Activated naive CD4-positive, alpha-beta T cell treated with Interleukin-2 at 50 U/mL for 16 hours (primary cell): ENCODE measurements around the gene PPP4R1.
"Not testable (repeated sequence)": the region's sequence is repeated elsewhere in the genome, so short reads cannot be mapped to it uniquely, and the experiment has no call there.

ENCODE experiments used
- DNase-seq: peaks from one replicate; pipeline ENCODE4 v3.0.0-alpha.2; 2020

PPP4R1 gene

GRCh38 chr18:9627642-9628041 lies 13.3 kb upstream of the PPP4R1 start:
- no peak for DNase-seq

DNA sequence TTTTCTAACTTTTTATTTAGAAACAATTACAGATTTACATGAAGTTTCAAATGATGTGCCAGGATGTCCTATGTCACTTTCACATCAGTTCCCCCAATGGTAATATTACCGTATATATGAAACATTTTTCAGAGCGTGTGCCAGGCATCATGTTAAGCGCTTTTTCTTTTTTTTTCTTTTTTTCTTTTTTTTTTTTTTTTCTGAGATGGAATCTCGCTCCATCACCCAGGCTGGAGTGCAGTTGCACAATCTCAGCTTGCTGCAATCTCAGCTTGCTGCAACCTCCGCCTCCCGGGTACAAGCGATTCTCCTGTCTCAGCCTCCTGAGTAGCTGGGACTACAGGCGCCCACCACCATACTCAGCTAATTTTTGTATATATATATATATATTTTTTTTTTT lies 5.6 kb upstream of the PPP4R1 start:
- DNase-seq = no peak

DNA sequence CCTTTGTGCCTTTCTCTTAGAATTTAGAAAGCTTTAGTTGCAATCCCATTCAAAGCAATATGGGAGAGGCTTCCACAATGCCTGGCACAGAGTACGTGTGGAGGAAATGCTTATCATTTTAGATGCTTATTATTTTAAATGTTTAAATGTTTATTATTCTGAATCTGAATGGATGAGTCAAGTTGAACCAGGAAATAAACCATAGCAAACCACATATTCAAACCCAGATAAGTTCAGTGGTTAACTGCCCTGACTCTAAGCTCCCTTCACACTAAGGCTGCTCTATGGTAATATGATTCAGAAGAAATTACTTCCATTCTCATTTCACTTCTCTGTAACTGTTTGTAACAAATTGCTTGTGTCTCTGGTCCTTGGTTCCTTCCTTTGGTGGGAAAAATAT lies 5.2 kb upstream of the PPP4R1 start:
- DNase-seq = no peak

- DNase-seq = no peak
These were observed 4.7 kb upstream of the PPP4R1 start for GRCh38 chr18:9619056-9619455.

DNA sequence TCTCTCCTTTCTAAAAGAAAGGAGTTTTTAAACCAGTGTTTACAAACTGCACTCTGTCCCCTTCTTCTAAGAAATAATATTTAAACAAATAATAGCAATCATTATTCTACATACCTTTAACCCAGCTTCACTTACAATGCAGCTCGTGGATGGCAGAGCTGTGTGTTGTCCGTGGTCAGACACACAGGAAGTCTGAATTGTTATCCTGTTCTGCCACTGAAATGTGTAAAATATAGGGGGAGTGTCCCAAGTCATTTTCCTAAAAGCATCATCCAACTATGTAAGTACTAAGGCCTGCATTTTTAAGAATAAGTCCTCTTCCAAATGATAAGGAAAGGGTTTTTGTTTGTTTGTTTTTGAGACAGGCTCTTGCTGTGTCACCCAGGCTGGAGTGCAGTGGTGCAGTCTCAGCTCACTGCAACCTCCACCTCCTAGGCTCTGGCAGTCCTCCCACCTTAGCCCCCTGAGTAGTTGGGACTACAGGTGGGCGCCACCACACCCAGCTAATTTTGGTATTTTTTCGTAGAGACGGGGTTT lies 2.7 kb upstream of the PPP4R1 start:
- DNase-seq = no peak

GRCh38 chr18:9616049-9616448 lies 1.7 kb upstream of the PPP4R1 start:
- DNase-seq = no peak

GRCh38 chr18:9615280-9615797 lies 980 bp upstream of the PPP4R1 start:
- no peak for DNase-seq

DNA sequence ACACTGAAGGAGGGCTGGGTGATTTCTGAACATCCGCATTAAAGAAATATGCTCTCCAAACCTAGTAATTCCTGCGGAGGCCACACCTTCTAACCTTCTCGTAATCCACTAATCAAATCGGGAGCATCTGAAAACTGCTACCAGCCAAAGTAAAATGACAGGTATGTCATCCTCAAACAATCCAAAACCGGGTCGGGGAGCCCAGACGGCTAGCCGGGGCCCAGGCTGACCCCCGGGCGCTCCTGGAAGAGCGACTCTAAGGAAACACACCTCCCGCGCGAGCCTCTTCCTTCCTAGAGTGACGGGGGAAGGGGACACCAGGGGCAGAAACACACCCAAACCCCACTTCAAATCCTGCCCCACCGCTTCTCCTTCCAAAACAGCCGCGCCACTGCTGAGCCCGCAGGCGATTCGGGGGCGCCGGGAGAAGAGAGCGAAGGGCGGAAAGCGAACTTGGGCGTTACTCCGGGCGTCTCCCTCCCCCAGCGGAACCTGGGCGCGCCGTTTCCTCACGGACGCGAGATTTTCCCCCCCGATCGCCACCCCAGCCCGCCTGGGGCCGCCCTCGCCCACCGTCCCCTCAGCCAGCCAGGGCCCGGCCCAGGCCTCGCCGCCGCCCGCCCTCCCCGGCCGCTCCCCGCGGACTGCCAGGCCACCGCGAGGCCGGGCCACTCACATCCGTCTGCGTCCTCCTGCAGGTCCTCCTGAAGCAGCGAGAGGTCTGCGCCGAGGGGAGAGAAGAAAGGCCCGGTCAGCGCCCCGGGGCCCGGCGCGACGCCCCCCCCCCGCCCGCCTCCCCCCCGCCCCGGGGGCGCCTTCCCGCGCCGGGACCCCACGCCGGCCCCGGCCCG lies 584 bp downstream of the PPP4R1 start:
- DNase-seq = peak; percentile 49

GRCh38 chr18:9612977-9613376 lies 1.4 kb downstream of the PPP4R1 start:
- no peak for DNase-seq

DNA sequence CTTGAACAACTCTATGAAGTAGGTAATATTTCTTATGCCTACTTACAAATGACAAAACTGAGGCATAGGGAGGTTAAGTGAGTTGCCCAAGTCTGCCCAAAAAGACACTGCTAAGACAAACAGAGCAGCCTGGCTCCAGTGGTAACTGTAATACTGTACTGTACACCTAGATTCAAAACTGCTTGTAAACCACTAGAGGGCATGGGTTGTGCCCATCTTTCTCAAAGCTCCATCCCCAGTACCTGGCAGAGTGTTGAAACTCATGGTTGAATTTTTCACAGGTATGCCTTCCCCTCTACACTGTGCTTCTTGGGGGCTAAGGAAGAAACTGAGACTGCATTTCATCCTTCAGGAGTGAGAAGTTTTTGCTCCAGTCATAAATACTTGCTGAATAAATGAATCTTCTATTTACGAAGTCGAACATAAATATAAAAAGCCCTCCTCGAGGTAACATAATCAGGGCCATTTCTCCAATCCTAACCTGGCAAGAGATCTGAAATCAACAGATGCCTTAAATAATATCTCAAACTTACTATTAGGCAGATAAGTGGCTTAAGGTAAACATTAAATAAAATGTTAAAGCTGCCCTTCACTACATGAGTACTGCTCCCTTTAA lies 2.0 kb downstream of the PPP4R1 start:
- DNase-seq = peak; percentile 33

DNA sequence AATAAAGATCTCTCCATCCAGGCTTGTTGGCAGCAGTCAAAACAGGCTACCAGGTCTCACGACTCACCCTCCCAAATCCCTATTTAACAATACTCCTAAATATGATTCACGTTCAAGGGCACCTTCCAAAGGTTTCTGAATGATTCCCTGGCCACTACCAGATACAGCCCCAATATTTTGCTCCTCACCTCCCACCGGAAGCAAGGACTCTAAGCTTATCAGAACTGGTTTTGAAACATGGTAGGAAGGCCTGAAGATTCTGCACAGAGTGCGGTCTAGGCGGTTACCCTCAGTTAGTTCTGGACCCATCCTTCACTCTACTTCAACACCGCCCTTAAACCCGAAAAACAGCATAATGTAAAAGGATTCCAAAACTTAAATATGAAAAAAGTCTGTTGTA lies 5.2 kb downstream of the PPP4R1 start:
- no peak for DNase-seq

- no peak for DNase-seq
These were observed 5.6 kb downstream of the PPP4R1 start for GRCh38 chr18:9608728-9609127.

DNA sequence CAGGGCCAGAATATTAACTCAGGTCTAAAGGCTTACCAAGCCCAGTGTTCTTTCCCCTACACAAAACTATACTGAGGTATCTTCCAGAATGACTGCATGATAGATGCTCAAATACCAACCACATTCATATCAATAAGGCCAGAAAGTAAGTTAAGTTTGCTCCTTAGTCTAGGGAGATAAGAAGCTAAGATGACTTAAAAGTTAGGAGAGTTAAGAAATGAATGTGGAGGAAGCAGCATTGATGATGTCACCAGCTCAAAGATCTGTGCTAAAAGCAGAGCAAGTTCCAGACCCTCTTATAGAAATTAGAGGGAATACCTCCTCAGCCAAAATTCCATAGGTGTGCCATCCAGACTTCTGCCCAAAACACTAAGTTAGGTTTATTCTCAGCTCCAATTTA lies 6.1 kb downstream of the PPP4R1 start:
- DNase-seq = no peak

DNA sequence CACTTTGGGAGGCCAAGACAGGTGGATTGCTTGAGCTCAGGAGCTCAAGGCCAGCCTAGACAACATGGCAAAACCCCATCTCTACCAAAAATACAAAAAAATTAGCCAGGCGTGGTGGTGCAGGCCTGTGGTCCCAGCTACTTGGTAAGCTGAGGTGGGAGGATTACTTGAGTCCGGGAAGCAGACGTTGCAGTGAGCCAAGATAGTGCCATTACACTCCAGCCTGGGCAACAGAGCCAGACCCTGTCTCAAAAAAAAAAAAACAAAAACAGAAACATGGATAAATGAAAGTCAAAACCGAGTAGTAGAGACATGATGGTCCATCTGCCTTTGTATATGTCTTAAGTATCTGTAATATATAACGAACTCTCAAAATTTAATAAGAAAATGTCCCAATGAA lies 7.2 kb downstream of the PPP4R1 start:
- DNase-seq = not testable (repeated sequence)

GRCh38 chr18:9606039-9606438 lies 8.3 kb downstream of the PPP4R1 start:
- DNase-seq = no peak

- no peak for DNase-seq
These were observed 10.0 kb downstream of the PPP4R1 start for GRCh38 chr18:9604348-9604747.

DNA sequence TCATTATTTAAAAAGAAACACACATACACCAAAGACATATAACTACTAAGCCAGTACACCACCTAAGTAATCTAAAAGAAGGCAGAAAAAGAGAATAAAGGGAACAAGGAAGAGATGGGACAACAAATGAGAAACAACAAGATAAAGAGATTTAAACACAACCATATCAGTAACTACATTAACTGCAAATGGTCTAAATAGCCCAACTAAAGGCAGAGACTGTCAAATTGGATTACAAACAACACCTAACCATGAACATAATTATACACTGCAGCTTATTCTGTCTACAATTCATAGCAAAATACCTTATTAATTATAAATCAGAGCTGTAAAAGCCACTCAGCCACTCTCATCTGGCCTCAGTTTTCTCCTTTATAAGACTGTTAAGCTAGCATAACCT lies 15.0 kb downstream of the PPP4R1 start:
- DNase-seq = no peak

- DNase-seq = no peak
These were observed 16.8 kb downstream of the PPP4R1 start for GRCh38 chr18:9597609-9598008.

DNA sequence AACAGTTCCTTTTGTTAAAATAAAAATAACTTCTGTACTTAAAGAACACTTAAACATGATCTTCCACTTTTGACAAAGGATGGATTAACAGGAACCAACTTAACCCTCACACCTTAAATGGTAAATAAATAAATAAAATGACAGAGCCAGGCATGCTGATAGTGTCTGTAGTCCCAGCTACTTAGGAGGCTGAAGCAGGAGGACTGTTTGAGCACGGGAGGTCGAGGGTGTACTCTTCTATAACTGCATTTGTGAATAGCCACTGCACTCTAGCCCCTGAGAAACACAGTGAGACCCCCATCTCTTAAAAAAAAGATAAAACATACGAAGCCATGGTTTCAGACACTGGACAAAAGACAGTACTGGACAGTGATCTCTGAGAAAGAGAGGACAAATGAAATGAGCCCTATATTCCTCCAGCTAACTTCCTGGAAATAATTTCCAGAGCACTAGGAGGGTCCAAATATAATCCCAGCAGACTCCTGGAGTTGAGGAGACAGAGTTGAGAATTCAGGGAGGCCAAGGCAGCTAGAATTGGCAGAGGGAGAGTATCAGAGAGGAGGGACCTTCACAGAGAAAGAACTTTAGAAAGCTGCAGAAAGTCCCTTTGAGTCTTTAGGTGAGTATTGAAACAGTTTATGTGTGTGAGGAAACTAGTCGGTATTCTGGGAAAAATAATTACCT lies 17.4 kb downstream of the PPP4R1 start:
- DNase-seq = no peak

DNA sequence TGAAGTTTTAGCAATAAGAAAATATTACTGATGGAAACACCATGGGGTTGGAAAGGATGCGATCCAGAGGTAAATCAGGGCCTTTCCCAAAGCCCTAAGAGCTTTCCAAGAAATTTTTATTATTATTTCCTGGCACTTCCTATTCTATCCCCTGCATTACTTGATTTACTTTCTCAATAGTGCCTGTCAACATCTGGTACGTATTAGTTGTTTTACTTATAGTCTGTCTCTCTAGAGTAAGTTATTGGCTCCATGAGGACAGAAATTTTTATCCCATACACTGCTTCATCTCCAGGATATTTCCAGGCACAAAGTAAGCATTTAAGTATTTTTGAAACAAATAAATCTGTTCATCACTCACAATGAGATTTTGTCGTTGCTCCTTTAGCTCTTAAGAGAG lies 18.1 kb downstream of the PPP4R1 start:
- no peak for DNase-seq

- no peak for DNase-seq
These were observed 19.3 kb downstream of the PPP4R1 start for GRCh38 chr18:9594823-9595596.

DNA sequence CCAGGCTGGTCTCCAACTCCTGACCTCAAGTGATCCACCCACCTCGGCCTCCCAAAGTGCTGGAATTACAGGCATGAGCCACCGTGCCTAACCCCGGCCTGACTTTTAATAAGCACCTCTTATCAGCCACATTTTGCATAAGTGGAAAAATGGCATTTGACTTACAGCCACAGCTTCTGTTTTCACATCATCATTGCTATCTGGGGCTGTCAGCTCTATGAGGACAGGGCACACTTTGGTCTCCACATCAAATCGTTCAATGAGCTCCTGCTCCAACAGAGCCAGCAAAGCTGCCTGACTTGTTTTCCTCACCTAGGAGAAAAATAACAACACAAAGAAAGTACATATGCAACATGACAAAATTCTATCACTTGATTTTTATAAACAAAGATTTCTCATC lies 26.4 kb downstream of the PPP4R1 start:
- no peak for DNase-seq

- no peak for DNase-seq
These were observed 27.5 kb downstream of the PPP4R1 start for GRCh38 chr18:9586814-9587213.
